Measurements from ENCODE around the gene ISM1. TPM values are rescaled to one million over a fixed set of nuclear protein-coding genes. Genes with fewer than 3 reads are reported as not detected.

The ISM1 gene
- total RNA-seq, 1 donor, result 1.1 TPM

GRCh38 chr20:13251106-13251903 lies 30.2 kb downstream of the ISM1 start:
- no peak for TF ChIP-seq CTCF (IDR thresholded peaks at IDR 0.05; ENCODE audit: insufficient read depth, low read length)
- H3K4me3 ChIP-seq (ENCODE audit: low read depth, low read length), result no peak overlapping the region
- no peak for DNase-seq (ENCODE audit: low read depth)

GRCh38 chr20:13251904-13252297 lies 30.8 kb downstream of the ISM1 start:
- TF ChIP-seq CTCF (IDR thresholded peaks at IDR 0.05; ENCODE audit: insufficient read depth, low read length), result no peak
- H3K4me3 ChIP-seq (ENCODE audit: low read depth, low read length), result no peak overlapping the region
- no peak for DNase-seq (ENCODE audit: low read depth)

- DNase-seq (ENCODE audit: low read depth), result no peak
These were observed 34.3 kb downstream of the ISM1 start for GRCh38 chr20:13255356-13255755.

GRCh38 chr20:13256606-13257005 lies 35.5 kb downstream of the ISM1 start:
- no peak overlapping the region for H3K4me3 ChIP-seq (ENCODE audit: low read depth, low read length)
- no peak for TF ChIP-seq CTCF (IDR thresholded peaks at IDR 0.05; ENCODE audit: insufficient read depth, low read length)
- no peak for DNase-seq (ENCODE audit: low read depth)

More at GRCh38 chr20:13255356-13255755, 34.3 kb downstream of the ISM1 start:
- no peak overlapping the region for H3K4me3 ChIP-seq (ENCODE audit: low read depth, low read length)
- no peak for TF ChIP-seq CTCF (IDR thresholded peaks at IDR 0.05; ENCODE audit: insufficient read depth, low read length)

GRCh38 chr20:13259921-13260320 lies 38.8 kb downstream of the ISM1 start:
- no peak overlapping the region for H3K4me3 ChIP-seq (ENCODE audit: low read depth, low read length)
- DNase-seq (ENCODE audit: low read depth), result no peak
- TF ChIP-seq CTCF (IDR thresholded peaks at IDR 0.05; ENCODE audit: insufficient read depth, low read length), result no peak

GRCh38 chr20:13260650-13261279 lies 39.7 kb downstream of the ISM1 start:
- no peak for DNase-seq (ENCODE audit: low read depth)
- no peak overlapping the region for H3K4me3 ChIP-seq (ENCODE audit: low read depth, low read length)
- TF ChIP-seq CTCF (IDR thresholded peaks at IDR 0.05; ENCODE audit: insufficient read depth, low read length), result no peak
